Liver (tissue), 3 donors: ENCODE measurements around the gene RNF168.

Experiments
- NR2F2 ChIP-seq: IDR thresholded peaks from 2 replicates; pipeline ENCODE4 v1.6.1; 2016; ENCODE audit warnings: antibody characterized with exemption
- RXRA ChIP-seq, 2 donors: IDR thresholded peaks; 2 replicates each; pipeline ENCODE4 v1.6.1; 2017 to 2018; ENCODE audit warnings: antibody characterized with exemption in 2 of 2, mild to moderate bottlenecking in 1 of 2
- TF ChIP-seq, protein P1 (sequence below): IDR thresholded peaks from 2 replicates; pipeline ENCODE4 v1.6.1; 2016; ENCODE audit warnings: antibody characterized with exemption
- TF ChIP-seq, protein P2 (sequence below): fragments of 150-350 bp; IDR thresholded peaks from 2 replicates; pipeline ENCODE4 v1.5.1; 2017; ENCODE audit warnings: improper control_type of control experiment, low read depth, low read length; ENCODE audit not compliant: missing input control
- TF ChIP-seq, protein P3 (sequence below): IDR thresholded peaks from 2 replicates; pipeline ENCODE4 v1.6.1; 2016; ENCODE audit warnings: antibody characterized with exemption, mild to moderate bottlenecking
- TF ChIP-seq, protein P4 (sequence below): IDR thresholded peaks from 2 replicates; pipeline ENCODE4 v1.6.1; 2016; ENCODE audit warnings: antibody characterized with exemption
- donor health status: healthy.
- donor health status: healthy.

DNA sequence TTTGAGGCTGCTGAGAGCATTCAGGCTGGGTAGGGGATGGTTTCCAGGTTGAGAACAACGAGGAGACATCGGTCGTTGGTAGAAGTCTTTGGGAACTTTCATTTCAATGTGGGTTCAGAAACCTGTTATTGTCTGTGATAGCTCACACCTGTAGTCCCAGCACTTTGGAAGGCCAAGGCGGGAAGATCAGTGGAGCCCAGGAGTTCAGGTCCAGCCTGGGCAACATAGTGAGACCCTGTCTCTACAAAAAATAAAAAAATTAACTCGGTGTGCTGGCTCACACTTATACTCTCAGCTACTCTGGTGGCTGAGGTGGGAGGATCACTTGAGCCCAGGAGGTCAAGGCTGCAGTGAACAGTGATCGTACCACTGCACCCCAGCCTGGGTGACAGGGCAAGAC is 988 bp upstream of the RNF168 start:
- TF ChIP-seq, protein P1, sequence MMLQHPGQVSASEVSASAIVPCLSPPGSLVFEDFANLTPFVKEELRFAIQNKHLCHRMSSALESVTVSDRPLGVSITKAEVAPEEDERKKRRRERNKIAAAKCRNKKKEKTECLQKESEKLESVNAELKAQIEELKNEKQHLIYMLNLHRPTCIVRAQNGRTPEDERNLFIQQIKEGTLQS = no peak
- TF ChIP-seq, protein P2, sequence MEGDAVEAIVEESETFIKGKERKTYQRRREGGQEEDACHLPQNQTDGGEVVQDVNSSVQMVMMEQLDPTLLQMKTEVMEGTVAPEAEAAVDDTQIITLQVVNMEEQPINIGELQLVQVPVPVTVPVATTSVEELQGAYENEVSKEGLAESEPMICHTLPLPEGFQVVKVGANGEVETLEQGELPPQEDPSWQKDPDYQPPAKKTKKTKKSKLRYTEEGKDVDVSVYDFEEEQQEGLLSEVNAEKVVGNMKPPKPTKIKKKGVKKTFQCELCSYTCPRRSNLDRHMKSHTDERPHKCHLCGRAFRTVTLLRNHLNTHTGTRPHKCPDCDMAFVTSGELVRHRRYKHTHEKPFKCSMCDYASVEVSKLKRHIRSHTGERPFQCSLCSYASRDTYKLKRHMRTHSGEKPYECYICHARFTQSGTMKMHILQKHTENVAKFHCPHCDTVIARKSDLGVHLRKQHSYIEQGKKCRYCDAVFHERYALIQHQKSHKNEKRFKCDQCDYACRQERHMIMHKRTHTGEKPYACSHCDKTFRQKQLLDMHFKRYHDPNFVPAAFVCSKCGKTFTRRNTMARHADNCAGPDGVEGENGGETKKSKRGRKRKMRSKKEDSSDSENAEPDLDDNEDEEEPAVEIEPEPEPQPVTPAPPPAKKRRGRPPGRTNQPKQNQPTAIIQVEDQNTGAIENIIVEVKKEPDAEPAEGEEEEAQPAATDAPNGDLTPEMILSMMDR = no peak
- TF ChIP-seq, protein P3, sequence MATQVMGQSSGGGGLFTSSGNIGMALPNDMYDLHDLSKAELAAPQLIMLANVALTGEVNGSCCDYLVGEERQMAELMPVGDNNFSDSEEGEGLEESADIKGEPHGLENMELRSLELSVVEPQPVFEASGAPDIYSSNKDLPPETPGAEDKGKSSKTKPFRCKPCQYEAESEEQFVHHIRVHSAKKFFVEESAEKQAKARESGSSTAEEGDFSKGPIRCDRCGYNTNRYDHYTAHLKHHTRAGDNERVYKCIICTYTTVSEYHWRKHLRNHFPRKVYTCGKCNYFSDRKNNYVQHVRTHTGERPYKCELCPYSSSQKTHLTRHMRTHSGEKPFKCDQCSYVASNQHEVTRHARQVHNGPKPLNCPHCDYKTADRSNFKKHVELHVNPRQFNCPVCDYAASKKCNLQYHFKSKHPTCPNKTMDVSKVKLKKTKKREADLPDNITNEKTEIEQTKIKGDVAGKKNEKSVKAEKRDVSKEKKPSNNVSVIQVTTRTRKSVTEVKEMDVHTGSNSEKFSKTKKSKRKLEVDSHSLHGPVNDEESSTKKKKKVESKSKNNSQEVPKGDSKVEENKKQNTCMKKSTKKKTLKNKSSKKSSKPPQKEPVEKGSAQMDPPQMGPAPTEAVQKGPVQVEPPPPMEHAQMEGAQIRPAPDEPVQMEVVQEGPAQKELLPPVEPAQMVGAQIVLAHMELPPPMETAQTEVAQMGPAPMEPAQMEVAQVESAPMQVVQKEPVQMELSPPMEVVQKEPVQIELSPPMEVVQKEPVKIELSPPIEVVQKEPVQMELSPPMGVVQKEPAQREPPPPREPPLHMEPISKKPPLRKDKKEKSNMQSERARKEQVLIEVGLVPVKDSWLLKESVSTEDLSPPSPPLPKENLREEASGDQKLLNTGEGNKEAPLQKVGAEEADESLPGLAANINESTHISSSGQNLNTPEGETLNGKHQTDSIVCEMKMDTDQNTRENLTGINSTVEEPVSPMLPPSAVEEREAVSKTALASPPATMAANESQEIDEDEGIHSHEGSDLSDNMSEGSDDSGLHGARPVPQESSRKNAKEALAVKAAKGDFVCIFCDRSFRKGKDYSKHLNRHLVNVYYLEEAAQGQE = no peak
- TF ChIP-seq, protein P4, sequence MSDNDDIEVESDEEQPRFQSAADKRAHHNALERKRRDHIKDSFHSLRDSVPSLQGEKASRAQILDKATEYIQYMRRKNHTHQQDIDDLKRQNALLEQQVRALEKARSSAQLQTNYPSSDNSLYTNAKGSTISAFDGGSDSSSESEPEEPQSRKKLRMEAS = no peak
- no peak for TF ChIP-seq NR2F2
- no peak for TF ChIP-seq RXRA (IDR thresholded peaks at IDR 0.05)
